Left kidney (tissue), 2 donors: ENCODE data around the gene AAK1. TPM values are rescaled to one million over a fixed set of nuclear protein-coding genes. Genes with fewer than 3 reads are reported as not detected.
"Not testable (repeated sequence)": the region's sequence is repeated elsewhere in the genome, so short reads cannot be mapped to it uniquely, and the experiment has no call there.

Experiments
- DNase-seq: peaks from one replicate; pipeline ENCODE4 v3.0.0-alpha.2; 2013
- polyA plus RNA-seq: library from polyadenylated mRNA; unstranded; fragments of 120-200 nt; gene quantifications from one replicate; pipeline ENCODE4 v1.2.1, GENCODE V29; 2013; ENCODE audit not compliant: insufficient read length

AAK1 gene
- polyA plus RNA-seq, 1 donor = 26.5 TPM

DNA sequence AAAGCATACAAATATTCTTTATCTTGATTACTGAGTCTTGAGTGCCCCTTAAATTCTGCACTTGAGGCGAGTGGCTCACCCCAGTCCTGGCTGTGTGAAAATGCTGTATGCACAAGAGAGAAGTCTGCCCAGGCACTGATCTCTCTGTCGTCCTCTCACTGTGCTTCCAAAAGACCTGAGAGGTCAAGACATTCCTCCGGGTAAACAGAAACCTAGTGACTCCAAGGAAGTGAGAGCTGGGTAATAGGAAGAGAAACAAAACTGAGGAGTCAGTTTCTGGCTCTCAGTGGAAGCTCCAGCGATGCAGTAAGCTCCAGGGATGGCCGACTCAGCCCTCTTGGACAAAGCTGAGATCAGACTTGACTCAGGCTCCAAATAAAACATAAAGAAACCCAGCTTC lies 70.9 kb downstream of the AAK1 start:
- no peak for DNase-seq

DNA sequence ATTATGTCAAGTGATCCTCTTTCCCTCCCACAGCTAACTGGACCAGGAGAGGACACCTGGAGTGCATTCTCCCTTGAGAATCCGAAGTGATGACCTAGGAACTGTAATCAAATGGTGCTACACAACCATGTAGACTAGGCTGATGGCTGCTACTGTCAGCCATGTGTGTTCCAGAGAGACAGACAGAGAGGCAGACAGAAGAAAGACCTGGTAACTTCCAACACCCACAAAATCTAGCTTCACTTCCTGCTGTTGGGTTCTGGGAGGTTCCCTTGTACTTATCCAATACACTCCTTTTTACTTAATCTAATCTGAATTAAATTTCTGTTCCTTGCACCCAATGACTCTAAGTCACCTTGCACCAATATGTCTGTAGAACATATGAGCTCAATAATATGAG lies 72.3 kb downstream of the AAK1 start:
- no peak for DNase-seq

DNA sequence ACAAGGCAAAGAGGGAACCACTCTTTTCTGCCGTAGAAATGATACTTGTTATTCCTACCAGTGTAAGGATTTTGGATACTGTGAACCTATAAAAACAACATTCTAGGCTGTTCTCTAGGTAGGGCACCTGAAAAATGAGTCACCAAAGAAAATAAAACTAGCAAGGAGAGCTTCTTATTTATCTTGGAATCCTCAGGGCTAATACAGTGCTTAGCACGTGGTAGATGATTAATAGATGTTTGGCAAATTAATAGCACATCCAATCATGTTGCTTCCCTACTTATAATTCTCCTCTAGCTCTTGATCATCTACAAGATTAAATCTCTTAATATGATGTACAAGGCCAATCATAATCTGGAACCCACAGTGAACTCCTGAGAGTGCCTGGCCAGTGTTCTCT lies 73.1 kb downstream of the AAK1 start:
- no peak for DNase-seq

DNA sequence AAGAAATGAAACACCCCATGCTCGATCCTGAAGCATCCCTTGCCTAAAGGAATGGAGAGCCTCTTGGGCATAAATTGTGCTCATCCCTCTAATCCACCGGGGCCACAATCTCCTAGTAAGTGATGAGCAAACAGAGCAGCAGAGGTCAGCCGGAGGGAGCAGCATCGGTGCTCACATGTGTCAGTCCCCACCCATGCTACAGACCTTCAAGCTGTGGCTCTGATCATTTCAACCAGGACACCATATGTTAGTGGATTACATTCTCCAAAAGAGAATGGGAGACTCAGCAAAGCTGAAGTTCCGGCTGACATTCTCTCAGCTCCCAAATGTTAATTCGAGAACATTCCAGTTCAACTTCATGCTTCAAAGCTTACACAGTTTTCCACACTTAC lies 75.6 kb downstream of the AAK1 start:
- no peak for DNase-seq

DNA sequence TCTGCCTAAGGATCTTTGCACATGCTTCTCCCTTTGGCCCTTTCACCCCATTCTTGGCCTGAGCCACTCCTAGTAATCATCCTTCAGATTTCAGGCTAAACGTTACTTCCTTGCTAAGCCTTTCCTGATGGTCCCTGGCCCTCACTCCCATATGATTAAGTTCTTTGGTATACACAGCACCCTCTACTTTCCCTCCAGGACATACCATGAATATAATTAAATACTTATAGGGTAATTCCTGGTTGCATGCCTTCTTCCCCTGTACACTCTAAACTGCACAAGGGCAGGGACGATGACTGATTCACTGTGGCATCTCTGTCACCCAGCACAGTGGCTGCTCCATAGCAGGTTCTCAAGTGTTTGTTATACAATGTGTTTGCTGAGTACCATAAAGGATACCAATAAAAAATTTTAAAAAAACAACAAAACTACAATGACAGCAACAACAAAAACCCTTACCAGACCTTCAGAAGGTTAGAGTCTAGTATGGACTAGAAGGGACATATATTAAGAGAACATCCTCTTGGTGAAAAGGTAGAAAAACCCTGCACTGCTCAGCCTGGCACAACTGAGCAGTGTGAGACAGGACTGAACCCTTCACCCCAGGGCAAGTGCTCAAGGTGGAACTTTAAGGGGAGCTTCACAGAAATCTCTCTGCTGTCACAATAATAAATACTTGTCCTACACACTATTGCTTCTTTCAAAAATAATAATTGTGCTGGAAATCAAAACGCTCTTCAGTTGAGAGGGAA lies 76.2 kb downstream of the AAK1 start:
- DNase-seq = no peak

DNA sequence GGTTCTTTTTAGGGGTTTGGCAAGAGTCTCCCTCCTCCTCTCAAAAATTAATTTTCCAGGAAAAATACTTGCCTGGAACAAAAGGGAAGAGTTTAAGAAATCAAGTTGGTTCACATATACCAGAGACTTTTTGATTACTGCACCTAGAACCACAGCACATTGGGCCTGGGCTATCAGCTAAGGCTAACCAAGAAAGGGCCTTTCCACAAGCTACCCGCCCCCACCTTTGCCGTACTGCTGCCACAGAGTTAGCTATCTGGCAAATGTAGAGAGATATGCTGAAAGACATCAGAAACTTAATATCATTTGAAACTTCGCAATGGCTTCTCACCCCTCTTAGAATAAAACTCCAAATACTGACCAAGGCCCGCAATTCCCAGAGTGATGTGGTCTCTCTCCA lies 76.9 kb downstream of the AAK1 start:
- DNase-seq = no peak

DNA sequence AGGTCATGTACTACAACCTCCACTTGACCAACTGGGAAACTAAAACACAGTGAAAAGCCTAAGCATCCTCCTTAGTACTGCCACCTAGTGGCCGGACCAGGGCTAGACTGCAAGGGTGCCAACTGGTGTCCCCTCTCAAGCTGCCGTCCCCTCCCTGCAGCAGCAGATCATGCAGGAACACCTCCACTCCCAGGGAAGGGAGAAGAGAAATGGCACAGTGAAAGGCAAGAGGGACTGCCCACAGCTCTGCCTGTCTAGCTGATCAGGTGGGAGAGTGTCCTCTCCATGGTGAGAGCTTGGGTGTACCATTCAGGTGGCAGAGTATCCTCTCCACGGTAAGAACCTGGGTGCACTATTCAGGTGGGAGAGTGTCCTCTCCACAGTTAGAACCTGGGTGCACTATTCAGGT lies 78.1 kb downstream of the AAK1 start:
- no peak for DNase-seq

DNA sequence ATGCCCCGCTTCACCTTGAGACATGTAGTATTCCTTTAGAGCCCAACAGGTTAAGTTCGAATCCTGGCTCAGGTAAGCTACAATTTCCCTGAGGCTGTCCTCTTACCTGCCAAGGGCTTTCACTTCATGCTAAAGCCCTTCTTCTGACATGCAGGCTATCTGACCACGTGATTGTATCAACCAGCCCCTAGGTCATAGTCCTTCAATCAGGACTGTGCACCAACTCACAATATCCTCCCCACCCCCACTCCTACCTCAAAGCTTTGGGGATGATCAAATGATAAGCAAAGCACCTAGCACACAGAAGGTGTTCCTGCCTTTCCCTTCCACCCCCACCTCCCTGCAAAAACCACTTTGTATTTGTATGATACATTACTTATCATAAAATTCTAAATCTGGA lies 78.9 kb downstream of the AAK1 start:
- DNase-seq = no peak

DNA sequence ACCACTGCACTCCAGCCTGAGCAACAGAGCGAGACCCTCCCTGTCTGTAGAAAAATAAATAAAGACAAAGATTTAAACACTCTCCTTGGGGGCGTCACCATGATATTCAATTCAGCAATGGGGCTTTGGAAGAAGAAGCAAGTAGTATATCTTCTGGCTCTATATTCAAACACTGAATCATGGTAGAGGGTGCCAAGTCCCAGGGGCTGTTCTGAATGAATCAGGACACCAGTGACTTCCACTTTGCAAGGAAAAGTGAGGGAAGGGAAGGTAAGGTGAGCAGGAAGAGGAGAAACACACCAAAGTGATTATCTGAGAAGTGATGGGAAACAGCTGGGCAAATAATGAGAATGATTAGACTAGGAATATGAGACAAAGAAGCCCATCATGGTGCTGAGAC lies 80.5 kb downstream of the AAK1 start:
- DNase-seq = no peak

DNA sequence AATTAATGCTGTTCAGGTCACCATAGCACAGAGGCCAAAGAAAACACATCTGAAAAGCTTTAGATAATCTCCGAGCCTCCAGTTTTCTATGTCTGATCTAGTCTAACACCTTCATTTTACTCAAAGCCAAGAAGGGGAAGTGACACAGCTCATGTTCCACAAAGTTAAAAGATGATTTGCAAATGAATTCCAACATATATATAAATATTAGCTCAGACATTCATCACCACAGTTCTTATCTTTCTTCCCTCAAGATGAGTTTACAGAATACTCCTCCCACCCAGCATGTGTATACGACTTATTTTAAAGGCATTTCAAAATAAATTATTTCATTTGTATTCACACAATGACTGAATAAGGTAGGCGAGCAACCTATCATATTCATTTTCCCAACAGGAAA lies 82.4 kb downstream of the AAK1 start:
- no peak for DNase-seq

DNA sequence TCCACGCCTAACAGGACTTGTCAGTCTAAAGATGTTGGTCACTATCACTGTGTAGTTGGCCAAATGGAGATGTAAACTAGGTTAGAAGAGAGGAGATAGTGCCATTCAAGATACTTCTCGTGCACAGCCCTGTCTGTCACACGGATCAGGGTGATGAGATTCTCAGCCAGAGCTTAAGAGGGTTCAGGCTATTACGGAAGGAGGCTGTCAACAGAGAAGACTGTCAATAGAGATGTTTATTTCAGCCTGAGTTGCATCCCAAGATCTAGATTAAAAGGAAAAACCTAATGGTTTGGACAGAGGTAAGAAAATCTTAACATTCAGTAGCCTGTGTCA lies 83.4 kb downstream of the AAK1 start:
- no peak for DNase-seq

DNA sequence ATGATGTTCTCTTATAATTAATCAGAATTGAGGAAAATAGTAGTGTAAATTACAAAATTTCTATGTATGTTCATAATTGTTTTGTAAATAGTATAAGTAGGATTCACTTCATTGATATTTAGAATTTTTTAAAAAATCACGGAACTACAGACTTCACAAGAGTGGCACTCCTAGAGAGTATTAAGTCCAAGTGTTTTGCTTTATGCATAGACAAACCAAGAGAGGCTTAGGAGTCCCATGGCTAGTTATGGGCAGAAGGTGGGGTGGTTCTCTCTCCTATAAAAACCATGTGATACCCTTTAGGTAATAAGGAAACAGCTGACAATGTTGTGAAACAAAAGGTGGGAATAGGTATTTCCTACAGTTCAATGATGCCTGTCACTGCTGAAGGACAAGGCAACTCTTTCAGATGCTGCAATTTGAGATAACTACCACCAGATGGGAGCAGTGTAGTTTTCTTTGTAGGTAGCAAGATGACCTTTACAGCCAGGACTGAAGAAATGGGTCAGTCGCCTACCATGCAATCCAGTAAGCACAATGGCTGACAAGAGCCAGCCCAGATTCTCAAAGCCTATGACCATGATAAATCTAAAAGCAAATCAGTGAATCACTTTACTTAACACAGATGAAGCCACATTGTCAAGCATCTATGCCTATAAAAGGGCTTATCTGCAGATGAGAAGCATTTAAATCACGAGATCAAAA lies 83.9 kb downstream of the AAK1 start:
- no peak for DNase-seq

DNA sequence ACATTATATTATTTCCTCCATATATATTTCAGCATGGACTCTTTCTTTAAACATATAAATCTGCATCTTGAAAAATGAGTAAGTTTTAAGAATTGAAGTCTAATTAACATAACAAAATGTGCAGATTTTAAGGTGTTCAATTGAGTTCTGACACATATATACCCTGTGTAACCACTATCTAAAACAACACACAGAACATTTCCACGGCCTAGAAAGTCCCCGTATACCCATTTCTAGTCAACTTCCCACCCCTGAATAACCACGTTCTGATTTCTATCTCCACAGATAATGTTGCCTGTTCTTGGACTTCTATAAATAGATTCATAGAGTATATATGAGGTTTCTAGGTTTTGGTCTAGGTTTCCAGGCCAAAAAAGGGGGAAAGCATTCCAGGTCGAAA lies 87.5 kb downstream of the AAK1 start:
- no peak for DNase-seq

DNA sequence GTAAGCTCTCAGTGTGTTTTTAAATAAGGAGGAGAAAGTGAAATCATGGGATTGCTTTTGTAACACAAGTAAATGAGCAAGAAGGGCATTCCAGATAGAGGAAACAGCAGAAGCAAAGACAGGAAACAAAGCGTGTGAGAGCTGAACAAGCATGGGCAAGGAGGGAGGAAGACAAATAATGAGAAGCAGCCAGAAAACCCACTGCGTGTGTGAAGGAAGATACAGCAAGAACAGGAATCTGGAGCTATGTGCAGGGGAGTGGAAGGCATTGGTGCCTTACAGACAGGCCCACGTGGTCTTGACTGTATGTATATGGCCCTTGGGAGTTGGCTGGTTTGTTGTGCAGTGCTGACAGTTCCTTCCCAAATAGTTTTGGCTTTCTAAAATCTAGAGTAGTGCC lies 88.6 kb downstream of the AAK1 start:
- no peak for DNase-seq

DNA sequence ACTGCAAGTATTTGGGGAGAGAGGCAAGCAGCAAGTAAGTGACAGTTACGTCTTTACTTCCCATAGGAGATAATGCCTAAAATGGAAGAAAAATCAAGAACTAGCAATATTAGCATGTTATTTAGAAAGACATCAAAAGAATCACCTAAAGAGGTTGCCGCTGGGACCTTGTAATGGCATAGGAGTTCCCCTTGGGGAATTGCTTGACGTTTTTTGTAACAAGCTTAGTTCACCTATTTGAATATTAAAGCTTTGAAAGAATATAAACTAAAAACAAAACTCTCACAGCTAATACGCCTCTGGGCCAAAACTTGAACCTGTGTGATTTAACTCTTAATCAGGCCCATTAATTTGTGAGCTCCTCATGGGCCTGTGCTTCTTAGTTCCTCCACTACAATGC lies 89.0 kb downstream of the AAK1 start:
- no peak for DNase-seq

DNA sequence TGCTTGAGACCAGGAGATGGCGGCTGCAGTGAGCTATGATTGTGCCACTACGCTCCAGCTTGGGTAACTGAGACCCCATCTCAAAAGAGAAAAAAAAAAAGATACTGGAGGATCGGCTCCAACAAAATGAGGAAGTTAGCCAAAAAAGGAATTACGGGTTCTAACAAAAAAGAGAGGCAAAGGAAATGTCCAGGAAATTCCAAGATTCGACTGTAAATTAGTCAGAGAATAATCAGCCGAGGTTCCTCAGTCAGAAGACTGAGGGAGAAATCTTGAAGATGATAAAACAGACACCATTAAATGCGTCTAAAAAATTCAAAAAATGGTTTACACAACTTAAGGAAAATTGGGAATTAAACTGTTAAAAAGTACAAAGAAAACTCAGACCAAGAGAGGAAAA lies 89.5 kb downstream of the AAK1 start:
- no peak for DNase-seq

DNA sequence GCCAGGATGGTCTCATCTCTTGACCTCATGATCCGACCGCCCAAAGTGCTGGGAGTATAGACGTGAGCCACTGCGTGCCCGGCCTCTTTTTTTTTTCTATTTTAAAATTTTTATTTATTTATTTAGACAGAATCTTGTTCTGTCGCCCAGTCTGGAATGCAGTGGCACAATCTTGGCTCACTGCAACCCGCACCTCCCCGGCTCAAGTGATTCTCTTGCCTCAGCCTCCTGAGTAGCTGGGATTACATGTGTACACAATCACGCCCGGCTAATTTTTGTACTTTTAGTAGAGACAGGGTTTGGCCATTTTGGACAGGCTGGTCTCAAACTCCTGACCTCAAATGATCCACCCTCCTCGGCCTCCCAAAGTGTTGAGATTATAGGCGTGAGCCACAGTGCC lies 93.0 kb downstream of the AAK1 start:
- DNase-seq = not testable (repeated sequence)

DNA sequence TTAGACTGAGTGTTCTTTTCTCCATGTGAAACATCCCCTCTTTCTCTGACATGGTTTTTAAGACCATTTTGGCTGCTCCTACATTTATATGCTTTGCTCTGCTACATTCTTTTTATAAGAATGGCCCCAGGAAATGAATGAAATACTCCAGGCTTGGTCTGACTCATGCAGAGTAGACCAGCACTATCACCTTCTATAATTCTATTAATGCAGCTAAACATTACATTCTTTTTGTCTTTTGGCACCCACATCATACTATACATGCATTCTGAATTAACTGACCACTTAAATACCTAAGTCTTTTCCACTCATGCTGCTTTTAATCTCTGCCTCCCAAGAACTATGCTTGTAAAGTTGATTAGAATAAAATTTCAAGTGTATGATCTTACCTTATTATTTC lies 94.1 kb downstream of the AAK1 start:
- DNase-seq = no peak

DNA sequence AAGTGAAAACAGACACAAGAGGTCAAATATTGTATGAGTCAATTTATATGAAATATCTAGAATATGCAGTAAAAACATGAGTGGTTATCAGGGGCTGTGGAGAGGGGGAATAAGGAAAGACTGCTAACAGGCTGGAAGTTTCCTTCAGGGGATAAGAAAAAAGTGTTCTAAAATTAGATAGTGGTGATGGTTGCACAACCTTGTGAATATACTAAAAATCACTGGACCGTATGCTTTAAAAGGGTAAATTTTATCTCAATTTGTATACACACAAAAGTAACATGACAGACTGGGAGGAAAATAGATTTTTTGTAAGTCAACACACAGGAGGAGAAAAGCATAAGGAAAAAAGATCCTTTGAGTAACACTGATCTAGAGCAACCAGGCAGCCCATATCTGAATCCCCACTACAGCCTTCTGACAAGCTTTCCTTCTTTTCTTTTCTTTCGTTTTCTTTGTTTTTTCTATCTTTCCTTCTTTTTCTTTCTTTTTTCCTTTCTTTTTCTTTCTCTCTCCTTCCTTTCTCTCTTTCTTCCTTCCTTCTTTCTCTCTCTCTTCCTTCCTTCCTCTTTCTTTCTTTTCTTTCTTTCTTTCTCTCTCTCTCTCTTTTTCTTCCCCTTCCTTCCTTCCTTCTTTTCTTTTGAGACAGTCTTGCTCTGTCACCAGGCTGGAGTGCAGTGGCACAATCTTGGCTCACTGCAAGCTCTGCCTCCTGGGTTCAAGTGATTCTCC lies 95.4 kb downstream of the AAK1 start:
- DNase-seq = no peak

DNA sequence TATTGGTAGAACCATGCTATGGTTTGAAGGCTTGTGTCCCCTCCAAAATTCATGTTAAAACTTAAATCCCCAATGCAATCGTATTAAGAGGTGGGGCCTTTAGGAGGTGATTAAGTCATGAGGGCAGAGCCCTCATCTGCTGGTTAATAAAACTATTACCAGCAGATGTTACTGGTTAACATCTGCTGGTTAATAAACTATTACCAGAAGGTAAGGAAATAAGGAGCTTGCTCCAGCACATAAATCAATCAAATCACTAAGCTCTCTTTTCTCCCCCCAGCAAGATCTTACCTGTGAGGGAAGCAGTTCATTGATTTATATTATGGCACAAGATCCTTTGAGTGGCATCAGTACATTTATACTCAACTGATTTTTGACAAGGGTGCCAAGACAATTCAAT lies 96.9 kb downstream of the AAK1 start:
- DNase-seq = no peak

DNA sequence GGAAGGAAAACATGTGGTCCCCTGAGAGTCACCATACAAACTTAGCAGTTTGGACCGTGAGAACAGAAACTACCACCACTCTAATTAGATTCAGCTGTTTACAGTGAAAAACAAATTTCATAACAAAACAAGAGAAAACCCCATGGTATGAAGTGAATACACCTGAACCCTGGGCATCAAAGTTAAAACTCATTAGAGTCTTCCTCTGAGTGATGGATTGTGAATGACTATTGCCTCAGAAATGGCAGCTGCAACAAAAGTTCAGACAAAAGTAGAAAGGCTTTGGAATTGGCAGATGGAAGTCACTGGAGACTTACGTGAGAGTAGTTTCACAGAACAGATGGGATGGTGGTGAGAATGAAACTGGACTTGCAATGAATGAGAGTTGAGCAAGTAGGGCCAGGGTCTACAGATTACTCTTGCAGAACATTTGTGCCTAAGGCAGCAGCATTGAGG lies 98.0 kb downstream of the AAK1 start:
- no peak for DNase-seq

DNA sequence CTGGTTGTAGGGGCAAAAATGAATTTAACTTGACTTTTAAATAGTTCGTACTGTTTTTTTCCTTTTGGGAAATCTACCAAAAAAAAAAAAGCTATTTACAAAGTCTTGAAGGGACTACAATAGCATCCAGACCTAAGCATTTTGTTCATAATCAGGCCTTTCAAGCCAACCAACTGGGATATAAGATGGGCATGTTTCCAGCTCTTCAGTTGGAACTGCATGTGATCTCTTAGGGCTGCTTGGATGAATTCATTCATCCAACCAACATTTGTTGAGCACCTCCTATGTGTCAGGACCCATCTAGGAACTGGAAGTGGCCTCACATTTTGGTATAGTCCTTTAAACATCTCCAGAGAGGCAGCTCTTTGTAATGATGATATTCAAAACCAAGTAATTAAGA lies 98.6 kb downstream of the AAK1 start:
- no peak for DNase-seq

DNA sequence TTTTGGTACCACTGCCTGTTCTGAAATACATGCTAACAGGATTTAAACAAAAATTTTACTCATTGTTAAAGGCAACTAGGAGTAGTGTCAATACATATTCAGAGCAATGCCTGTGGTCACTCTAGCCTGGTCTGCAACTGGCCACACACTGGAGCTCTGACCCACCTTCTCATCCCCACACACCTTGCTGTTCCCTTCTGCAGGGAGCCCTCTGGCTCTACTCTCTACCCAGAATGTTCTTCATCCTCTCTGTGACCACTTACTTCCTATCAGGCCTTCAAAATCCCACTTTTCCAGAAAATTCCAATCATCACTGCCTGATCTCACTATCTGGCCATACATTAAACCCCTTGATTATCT lies 104.0 kb downstream of the AAK1 start:
- DNase-seq = no peak
